OCI-LY7 (cell line): ENCODE results near the gene LCNL1.

Experiments
- EZH2phosphoT487 ChIP-seq: fragments of 200-600 bp; sonication (generic); IDR thresholded peaks from 2 replicates; pipeline ENCODE4 v1.6.1; 2018; ENCODE audit warnings: low read depth, borderline replicate concordance, mild to moderate bottlenecking, mixed run types, antibody characterized with exemption, low read length, moderate library complexity, mixed read lengths
- TF ChIP-seq, protein P1 (sequence below): fragments of 200-600 bp; sonication (generic); conservative IDR thresholded peaks from 2 replicates; pipeline ENCODE4 v1.5.1; 2014; ENCODE audit warnings: mild to moderate bottlenecking, antibody characterized with exemption, low read length, moderate library complexity, mixed read lengths

DNA sequence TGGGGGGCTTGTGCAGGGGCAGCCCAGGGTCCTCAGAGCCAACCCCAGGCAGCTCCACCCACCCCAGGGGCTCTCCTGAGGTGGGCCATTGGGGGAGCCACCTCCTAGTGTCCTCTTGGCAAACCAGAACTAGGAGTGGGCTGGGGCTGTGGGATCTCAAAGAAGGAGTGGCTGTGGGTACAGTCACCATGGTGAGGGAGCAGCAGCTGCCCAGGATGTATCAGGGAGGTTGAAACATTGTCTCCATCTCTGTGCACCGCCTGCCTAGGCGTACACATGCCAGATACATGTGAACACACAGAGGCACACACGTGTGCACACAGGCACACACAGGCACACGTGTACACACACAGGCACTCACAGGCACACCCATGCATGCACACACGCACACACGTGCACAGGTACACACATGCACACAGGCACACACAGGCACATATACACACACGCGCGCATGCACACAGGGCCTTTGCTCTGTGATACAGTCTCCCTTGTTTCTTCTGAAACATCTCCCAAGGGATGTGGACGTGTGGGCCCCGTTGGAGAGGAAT, 20.0 kb upstream of the LCNL1 start:
- TF ChIP-seq, protein P1, sequence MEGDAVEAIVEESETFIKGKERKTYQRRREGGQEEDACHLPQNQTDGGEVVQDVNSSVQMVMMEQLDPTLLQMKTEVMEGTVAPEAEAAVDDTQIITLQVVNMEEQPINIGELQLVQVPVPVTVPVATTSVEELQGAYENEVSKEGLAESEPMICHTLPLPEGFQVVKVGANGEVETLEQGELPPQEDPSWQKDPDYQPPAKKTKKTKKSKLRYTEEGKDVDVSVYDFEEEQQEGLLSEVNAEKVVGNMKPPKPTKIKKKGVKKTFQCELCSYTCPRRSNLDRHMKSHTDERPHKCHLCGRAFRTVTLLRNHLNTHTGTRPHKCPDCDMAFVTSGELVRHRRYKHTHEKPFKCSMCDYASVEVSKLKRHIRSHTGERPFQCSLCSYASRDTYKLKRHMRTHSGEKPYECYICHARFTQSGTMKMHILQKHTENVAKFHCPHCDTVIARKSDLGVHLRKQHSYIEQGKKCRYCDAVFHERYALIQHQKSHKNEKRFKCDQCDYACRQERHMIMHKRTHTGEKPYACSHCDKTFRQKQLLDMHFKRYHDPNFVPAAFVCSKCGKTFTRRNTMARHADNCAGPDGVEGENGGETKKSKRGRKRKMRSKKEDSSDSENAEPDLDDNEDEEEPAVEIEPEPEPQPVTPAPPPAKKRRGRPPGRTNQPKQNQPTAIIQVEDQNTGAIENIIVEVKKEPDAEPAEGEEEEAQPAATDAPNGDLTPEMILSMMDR, result no peak
- no peak for TF ChIP-seq EZH2phosphoT487
